ENCODE data around the gene CPEB3.

The CPEB3 gene

DNA sequence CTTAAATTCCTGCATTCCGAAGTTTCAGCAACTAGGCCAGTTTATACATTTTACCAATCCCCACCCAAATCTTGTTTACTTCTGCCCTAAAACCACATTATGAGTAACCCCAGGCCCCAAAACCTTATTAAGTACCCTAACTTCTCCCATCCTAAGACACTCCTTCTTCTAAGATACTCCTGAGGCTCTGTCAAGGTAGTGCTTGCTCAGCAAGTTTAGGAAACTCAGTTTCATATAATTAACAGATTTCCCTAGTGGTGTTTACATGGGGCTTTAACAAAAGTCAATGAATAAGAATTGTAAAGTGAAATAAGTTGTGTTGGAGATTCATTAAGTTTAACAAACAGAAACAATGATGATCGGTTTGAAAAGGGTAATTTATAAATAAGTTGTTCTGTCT, 77.8 kb downstream of the CPEB3 start:
- DNase-seq (ENCODE audit: low read depth in 3 of 3): no peak

DNA sequence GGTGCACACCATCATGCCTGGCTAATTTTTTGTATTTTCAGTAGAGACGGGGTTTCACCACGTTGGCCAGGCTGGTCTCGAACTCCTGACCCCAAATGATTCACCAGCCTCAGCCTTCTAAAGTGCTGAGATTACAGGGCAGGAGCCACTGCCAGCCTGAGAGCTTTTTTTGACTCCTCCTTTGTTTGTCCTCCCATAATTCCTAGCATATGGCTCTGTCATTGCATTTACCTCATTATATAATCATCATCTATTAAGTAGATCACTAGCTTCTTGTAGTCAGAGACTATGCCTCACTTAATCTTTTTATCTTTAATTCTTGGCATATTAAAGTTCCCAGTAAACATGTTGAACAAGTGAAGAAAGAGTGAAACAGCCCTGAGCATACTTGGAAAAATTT, 82.1 kb downstream of the CPEB3 start:
- no peak for DNase-seq (ENCODE audit: low read depth in 3 of 3)

DNA sequence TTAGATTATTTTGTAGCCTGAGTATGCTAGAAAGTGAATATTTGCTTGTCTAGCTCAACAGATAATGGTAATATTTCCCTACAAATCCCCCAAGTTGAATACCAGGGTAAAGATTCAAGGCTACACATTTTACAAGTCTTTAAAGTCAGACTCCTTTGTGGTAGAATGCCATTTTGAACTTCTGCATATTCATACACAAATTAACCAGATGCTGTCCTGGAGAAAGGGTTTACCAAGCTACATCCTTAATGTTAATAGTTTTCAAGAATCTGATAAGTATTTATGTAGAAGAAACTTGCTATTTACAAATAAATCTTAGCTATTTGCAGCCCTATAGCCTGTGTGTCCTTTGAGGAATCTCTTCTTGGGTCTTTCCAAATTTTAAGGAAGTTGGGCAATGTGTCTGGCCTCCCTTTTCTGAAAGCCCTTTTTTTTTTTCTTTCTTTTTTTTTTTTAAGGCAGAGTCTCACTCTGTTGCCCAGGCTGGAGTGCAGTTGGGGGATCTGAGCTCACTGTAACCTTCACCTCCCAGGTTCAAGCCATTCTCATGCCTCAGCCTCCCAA, 82.6 kb downstream of the CPEB3 start:
- DNase-seq (ENCODE audit: low read depth in 3 of 3): no peak

DNA sequence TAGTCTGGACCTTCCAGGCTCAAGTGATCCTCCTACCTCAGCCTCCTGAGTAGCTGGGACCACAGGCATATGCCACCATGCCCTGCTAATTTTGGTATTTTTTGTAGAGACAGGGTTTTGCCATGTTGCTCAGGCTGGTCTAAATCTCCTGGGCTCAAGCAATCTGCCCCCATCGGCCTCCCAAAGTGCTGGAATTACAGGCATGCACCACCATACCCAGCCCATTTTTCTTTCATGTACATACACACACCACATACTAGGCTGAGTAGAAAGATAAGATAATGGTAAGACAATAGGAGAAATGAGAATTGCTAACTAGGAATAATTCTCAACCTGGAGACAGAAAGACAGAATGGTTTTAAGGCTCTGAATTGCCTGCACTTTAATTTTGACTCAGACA, 83.8 kb downstream of the CPEB3 start:
- DNase-seq (ENCODE audit: low read depth in 3 of 3): no peak

DNA sequence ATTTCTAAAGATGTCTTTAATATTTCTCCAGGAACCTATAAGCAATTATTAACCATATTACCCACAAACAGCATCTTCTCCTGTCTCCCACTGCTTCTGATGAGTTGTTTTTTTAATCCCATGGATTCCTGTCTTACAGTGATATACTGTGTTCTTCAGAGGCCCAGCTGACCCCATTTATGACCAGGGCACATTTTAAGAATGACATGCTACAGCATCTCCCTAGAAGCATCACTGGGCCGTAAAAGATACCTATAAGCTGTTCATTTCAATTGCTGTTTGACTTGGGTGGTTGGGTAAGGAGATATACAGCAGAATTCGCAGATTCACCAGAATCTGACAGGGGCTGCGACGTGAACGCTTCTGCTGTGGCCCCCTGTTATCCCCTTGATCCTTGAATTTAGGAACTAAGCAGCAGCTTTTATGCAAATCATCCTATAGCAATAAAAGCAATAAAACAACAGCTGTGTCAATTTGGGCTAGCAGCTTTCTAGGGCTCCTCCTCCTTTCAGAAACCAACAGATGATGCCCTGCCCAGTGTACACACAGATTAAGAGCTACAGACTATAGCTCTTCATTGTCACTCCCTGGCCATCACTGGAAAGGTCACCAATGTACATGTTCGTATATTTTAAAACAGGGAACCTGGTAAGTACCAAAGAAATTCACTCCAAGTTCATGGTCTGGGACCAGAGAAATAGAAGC, 86.8 kb downstream of the CPEB3 start:
- DNase-seq (ENCODE audit: low read depth in 3 of 3): no peak

DNA sequence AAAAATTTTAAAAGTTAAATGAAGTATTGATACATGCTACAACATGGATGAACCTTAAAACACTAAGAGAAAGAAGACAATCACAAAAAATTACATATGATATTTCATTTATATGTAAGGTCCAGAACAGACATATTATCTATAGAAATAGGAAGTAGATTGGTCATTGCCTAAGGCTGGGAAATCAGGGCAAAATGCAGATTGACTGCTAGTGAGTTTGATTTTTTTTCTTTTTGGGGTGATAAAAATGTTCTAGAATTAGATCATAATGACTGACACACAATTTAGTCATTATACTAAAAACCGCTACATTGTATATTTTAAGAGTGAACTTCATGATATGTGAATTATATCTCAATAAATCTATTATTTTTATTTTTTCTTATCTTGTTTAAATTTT, 88.3 kb downstream of the CPEB3 start:
- no peak for DNase-seq (ENCODE audit: low read depth in 3 of 3)

DNA sequence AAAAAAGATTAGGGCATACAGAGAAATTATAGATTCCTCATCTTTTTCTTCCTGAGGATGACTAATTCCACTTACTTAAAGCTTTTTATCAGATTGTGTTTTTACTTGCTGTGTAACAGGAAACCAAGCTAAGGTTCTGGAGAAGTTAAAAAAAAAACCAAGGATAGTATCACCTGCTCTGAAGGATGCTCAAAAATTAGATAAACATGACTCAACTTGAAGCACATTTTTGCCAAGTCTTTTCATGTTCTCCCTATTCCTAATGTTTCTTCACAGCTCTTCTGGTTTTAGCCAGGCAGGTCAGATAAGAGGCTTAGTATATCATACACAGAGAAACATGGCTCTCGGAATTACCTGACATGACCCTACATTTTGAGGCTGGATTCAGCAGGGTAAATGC, 90.3 kb downstream of the CPEB3 start:
- no peak for DNase-seq (ENCODE audit: low read depth in 3 of 3)

DNA sequence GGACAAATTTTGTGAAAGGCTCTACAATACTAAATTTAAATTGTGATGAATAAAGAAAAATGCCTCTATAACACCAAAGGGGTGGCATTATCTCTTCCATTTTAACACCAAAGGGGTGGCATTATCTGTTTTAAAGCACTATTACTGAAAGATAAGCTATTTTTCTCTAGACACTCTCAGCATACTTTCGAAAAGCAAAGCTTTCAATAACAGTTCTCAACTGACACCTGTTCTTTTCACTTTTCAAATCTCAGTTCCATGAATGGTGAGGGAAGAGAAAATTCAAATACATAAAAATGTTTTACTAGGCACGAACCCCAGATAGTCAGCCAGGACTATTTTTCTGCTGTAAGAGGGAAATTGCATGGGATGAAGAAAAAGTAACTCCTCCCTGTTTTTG, 103.8 kb downstream of the CPEB3 start:
- DNase-seq (ENCODE audit: low read depth in 3 of 3): no peak

DNA sequence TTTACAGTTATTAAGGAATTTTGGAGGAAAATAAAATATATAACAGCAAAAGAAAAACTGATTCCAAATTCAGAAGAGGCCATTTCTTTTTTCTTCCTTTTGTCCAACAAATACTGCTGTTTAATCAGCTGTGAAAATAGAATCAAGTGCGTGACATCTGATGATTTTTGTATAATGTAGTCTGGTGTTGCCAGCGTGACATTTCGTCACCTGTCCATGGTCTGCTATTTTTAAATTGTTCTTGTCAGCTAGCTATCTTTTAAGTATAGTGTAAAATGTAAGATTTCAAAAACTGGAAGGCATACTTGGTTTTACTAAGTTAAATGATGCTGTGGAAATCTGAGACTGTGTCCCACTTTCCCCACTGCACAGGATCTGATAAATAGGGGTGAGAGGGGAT, 105.9 kb downstream of the CPEB3 start:
- DNase-seq (ENCODE audit: low read depth in 3 of 3): no peak

DNA sequence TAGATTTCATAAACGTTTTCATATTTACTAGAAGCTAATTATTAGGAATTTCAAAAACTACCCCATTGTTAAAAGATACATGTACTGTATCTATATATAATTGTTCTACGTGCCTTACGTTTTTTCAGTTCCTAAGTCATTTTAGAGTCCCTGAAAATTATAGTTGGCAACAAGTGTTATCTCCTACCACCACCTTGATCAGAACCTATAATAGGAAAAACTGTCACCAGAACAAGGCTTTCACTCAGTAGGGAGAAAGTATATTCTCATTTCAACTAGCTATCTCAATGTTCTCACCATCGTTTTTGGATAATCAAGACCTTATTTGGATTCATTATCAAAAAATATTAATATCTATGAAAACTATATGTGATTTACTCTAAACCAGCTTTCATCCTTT, 107.7 kb downstream of the CPEB3 start:
- no peak for DNase-seq (ENCODE audit: low read depth in 3 of 3)

DNA sequence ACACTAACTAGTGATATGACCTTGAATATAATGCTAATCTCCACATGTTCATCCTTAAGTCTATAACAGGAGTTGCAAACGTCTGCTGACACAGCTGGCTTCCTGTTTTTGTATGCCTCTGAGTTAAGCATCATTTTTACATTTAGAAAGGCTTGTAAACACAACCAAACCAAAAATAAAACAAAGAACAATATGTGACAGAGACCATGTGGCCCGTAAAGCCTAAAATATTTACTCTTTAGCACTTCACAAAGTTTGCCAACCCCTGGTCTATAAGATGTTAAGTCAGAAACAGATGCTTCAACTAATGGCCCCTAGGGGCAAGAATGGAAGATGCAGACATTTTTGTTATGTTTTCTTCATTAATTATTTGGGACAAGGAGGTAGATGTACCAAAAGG, 109.3 kb downstream of the CPEB3 start:
- no peak for DNase-seq (ENCODE audit: low read depth in 3 of 3)

DNA sequence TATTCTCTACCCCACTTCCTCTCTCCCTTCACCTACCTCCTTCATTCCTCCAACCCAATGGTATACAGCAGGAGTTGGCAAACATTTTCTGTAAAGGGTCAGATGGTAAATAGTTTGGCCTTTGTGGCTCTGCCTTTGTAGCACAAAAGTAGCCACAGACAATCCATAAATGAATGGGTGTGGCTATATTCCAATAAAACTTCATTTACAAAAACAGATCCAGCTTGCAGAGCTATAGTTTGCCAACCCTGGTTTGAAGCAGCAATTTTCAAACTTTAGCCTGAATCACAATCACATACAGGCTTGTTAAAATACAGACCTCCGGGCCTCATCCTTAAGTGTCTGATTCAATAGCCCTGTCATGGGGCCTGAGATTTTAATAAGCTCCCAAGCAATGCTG, 110.5 kb downstream of the CPEB3 start:
- no peak for DNase-seq (ENCODE audit: low read depth in 3 of 3)

DNA sequence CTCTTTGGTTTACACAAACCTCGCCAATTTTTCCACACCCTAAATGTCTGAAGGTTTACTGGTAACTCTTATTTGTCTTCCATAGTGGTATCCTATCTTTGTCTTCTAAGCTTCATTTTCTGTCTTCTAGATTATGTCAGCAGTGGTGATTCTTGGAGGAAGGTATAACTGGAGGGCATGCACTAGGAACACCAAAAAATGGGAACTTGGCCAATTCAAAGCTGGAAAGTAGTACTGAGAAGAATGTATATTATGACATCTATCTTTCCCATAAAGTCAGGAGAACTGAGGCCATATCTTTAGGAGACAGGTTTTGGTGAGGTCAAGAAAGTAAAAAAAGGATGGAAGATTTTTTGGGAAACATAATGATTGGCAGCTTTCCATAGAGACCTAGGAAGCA, 113.3 kb downstream of the CPEB3 start:
- DNase-seq (ENCODE audit: low read depth in 3 of 3): no peak

DNA sequence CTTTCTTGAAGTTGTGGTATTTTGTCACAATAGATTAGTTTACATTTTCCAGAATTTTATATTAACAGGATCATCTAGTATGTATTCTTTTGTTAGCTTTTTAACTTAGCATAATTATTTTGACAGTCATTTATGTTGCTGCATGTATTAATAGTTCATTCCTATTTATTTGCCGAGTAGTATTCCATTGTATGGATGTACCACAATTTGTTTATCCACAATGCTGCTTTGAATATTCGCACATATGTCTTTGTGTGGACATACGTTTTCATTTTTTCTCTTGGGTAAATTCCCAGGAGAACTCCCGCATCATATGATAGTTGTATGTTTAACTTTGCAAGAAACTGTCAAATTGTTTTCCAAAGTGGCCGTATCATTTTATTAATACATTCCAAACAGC, 115.7 kb downstream of the CPEB3 start:
- no peak for DNase-seq (ENCODE audit: low read depth in 3 of 3)

DNA sequence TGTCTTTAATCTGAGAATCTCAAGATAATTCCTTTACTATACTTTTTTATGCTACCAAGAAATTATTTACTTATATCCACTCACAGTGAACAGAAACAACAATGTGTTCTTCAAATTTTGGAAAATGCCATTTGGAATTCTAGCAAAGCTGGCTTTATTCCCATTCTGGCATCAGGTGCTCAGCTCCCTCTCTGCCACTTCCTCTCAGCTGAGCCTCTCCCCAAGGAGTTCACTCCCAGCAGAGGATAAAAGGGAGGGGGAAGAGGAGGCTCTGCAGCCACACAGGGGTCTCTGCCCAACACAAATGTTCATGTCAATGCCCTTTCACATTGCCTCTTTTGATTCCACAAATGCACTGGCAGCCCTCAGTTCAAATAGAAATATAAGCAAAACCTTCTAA, 116.9 kb downstream of the CPEB3 start:
- no peak for DNase-seq (ENCODE audit: low read depth in 3 of 3)

DNA sequence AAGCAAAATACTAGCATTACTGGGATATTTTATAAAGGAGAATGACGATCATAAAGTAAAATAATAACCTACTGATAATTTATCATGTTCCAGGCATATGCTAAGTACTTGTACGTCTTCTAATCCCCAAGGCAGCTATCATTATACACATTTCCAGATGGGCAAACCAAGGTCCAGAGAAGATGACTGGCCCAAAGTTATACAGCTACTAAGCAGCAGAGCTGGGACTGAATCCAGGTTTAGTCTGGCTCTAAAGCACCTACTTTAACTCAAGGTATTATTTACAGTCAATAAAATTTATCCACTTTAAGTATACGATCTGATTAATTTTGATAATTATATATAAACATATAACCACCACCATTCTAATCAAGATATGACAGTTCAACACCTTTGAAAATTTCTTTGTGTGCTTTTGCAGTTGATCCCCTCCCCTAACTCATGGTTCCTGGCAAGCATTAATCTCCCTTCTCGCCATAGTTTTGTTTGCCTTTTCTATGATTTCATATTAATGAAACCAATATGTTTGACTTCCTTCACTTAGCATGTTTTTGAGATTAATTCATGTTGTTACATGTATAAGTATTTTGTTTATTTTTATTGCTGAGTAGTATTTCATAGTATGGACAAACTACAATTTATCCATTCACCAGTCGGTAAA, 126.7 kb downstream of the CPEB3 start:
- DNase-seq (ENCODE audit: low read depth in 3 of 3): no peak

DNA sequence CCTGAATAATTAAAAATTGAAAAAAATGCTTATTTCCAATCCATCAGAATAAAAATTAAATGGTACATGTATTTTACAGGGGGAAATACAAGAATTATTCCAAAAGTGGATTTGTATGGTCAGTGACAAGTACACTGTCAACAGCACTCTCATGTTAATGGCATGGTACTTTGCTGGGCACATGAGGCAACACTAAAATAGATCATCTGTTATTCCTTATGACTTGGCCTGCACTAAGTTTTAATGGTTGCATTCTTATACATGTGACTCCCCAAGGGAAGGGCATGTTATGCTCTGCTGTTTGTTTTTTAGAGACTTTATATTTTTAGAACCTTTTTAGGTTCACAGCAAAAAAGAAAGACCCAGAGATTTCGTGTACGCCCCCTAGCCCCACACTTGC, 128.3 kb downstream of the CPEB3 start:
- DNase-seq (ENCODE audit: low read depth in 3 of 3): no peak

DNA sequence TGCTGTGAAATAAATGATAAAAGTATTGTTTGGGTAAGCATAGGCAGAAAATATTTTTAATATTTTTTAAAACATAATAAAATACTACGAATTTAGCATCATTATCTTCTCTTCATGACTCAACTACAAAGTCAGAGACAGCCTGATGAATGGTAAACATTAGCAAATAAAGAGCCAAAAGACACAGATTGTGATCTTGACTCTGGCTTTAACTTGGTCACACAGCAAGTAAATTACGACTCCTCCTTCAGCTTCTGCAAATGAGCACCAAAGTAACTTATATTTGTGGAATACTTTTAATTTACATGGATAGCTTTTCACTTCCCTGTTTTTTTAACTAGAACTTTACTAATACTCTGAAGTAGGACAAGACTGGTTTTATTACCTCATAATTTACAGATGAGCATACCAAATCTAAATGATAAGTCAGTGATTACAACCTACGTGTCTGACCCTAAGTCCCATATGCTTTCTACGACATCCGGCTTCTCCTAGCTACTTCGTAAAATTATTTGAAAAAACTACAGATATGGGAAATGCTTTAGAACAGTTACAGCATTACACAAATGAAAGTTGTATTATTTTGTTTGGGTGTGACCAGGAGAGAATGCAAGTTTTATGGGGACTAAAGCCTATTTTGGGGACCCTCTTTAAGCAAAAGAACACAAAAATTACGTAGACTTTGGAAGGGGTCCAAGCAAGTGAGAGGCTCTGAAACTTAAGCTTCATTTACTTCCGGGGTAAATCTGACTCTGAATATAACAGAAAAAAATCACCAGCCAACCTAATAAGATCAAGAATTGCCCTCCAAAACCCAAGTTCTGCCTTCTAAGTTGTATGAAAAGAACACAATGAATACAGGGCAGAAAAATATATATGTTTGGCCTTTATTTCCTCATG, 133.8 kb downstream of the CPEB3 start:
- DNase-seq (ENCODE audit: low read depth in 3 of 3): no peak

DNA sequence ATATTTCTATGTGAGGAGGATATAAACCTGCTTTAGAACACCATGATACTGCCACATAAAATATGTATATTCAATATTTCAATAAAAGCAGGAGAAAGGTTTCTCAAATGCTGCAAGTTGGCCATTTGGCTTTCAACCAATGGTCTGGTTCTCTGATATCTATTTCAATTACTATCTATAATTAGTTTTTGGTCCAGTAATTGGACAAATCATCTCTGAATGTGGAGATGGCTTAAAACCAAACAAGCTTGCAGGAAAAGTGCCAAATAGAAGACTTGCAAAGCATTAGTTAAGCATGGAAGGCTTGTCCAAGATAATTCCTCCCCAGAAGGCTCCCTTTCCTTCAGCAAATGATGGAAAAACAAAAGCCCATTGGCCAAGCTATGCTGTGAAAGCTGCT, 140.1 kb downstream of the CPEB3 start:
- no peak for DNase-seq (ENCODE audit: low read depth in 3 of 3)

DNA sequence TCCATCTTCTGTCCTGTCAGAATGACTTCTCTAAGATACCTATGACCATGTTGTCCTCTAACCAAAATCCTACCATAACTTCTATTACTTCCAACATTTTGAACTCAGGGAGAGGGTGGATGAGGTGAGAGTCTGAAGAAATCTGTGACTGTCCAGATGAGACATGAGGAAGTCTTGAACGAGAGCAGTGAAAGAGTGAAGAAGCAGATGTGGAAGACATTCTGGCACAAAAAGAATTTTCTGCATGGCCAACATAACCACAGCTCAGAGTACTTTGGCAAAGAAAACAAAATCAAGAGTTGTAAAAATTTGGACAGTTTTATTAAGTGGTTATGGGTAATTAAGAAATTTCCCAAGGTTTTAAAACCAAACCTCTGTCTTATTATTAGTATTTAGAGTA, 141.6 kb downstream of the CPEB3 start:
- DNase-seq (ENCODE audit: low read depth in 3 of 3): no peak

DNA sequence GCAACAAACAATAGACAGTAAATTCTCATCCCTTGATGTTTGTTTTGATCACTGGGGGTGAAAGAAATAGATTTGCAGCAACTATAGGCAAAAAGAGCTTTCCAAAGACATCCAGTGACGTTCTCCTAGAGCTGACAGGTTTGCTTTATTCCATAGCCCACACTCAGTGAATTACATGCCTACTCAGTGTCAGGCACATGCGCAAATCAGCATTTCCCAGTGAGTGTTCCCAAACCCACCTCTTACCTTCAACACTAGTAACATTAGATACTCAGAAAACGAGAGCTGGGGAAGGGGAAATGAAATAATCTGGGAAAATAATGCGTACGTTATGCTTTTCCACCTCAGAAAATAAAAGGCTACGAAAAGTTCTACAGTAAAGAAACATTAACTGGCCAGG, 144.1 kb downstream of the CPEB3 start:
- DNase-seq (ENCODE audit: low read depth in 3 of 3): no peak

DNA sequence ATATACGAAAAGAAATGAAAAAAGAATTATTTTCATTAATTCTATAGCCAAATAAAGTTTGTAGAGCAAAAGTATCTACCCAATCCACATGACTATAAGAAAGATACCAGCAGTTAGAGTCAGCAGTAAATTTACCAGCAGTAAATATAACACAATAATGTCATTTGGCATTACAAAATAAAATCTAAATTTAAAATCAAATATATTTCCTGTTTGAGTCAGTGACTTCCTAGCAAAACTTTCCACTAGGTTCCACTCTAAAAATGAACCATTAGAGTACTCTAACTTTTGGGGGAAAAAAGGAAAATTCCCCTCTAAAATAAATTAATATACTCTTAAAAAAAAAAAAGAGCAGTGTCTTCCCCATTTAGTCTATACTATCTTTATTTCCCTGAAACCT, 144.8 kb downstream of the CPEB3 start:
- DNase-seq (ENCODE audit: low read depth in 3 of 3): no peak

DNA sequence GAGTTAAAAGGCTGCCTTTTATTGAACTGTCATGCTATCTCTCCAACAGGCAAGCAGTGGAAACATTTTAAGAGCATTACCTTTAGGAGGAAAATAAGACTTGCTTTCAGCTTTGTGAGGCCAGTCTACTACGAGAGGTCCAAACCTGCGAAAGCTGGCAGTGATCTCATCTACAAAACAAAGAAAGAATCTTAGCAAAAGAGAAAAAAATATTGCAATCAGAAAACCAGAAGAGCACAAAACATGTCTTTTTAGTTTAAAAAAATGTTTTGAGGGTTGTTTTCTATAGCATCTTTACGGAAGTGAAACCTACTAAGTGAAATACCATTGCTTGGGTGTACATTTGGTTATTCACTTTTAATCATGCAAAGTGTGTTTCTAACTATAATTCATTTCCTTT, 147.9 kb downstream of the CPEB3 start:
- no peak for DNase-seq (ENCODE audit: low read depth in 3 of 3)

Data from stimulated activated CD4-positive, alpha-beta T cell treated with anti-CD3 and anti-CD28 coated beads, TNF-alpha, amount 100 ng/mL, for 24 hours (primary cell).